Measurements from ENCODE around the gene SPRR3.
"Not testable (repeated sequence)": the region's sequence is repeated elsewhere in the genome, so short reads cannot be mapped to it uniquely, and the experiment has no call there.

The SPRR3 gene

DNA sequence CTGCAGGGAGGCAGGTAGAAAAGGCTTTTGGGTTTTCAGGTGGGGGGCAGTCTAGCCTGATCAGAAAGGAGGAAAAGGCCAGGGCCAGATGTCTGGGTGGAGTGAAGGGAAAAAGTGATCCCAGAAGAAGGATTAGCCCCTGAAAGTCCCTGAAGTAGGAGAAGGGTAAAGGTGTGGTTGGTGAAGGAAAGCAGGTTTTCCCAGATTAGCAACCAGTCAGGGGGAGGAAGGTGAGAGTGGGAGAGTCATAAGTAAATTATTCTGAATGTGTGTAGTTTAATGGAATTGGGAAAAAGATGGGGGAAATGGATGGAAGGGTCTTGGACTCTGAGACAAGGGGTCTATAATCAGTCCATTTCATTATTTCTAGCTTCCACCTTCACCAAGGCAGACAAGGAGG lies 18.3 kb upstream of the SPRR3 start:
- DNase-seq (ENCODE audit: low read depth in 2 of 2), result no peak

DNA sequence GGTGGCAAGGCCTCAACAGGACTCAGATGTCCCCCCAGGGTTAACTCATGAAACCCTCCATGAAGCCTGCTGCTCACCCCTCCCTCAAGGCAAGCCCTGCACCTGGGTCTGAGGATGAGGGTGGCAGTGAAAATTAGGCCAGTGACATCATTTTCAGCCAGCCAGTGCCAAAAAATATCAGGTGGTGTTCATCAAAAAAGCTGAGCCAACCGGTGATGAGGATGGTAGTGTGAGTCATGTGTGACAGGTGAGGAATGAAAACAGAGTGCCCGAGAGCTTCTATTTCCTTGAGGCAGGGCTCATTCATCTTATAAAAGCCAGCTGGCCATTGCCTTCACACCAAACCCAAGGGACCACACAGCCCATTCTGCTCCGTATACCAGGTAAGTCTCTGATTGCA lies 17.8 kb upstream of the SPRR3 start, which contains the start of gene SPRR1A:
Gene SPRR1A (plus strand): TSS at position 339 of the 400 bp plus-strand sequence. CDS start 1,150 bp downstream, outside the sequence.
- DNase-seq (ENCODE audit: low read depth in 2 of 2), result no peak

DNA sequence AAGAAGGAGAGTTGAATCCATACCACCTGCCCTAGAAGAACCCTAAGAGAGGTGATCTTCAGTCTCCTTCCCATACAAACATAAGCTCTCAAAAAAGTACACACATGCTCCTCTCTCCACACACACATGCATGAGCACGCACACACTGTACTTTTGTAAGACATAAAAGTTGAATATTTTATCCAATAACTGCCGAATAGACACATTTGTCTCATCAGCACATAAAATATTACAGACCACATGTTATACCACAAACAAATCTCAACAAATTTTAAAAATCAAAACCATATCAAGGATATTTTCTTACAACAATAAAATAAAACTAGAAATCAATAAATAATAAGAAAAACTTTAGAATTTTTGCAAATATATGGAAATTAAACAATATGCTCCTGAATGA lies 15.0 kb upstream of the SPRR3 start:
- DNase-seq (ENCODE audit: low read depth in 2 of 2), result no peak

- DNase-seq (ENCODE audit: low read depth in 2 of 2), result no peak
Observed at GRCh38 chr1:152993186-152993585, 8.4 kb upstream of the SPRR3 start.

DNA sequence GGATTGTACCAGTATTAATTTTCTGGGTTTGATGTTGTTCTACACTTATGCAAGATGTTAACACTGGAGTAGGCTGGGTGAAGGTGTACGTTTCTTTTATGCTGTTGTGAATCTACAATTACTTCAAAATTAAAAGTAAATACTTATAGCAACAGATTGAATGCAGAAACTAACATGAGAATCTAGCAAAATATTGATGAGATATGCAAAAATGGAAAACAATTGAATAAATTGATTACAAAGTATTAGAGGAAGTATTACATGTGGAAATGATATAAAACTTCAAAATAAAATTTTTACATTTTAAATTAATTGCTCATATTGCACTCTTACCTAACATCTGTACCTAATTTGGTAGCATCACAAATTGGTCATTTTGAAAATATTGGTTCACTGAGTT lies 5.7 kb upstream of the SPRR3 start:
- DNase-seq (ENCODE audit: low read depth in 2 of 2), result no peak

DNA sequence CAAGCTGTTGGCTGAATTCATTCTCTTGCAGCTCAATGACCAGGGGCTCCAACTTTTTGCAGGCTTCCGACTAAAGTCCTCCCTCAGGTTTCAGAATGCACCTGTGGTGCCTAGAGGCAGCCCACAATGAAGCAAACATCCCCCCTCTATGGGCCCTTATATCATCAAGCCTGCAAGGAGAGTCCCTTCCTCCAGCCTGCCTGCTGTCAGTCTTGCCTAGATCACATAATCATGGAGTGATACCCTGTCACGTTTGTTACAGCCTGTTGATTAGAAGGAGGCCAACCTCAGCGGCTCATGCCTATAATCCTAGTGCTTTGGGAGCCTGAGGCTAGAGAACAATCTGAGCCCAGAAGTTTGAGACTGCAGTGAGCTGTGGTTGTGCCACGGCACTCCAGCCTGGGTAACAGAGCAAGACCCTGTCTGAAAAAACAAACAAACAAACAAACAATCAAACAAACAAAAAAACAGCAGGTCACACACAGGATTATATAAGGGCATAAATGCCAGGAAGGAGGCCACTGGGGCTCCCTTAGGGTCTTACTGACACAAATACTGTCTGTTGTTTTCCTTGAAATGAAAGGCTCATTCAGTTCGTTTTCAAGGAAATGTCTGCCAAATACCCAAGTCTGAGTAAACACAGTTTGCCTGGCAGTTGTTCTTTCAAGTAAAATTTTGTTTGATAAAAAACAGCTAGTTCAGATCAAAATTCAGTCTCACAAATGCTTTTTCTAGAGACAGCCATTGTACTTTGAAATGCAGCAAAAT lies 4.7 kb upstream of the SPRR3 start:
- no peak for DNase-seq (ENCODE audit: low read depth in 2 of 2)

- no peak for DNase-seq (ENCODE audit: low read depth in 2 of 2)
Observed at GRCh38 chr1:152997901-152998300, 3.6 kb upstream of the SPRR3 start.

DNA sequence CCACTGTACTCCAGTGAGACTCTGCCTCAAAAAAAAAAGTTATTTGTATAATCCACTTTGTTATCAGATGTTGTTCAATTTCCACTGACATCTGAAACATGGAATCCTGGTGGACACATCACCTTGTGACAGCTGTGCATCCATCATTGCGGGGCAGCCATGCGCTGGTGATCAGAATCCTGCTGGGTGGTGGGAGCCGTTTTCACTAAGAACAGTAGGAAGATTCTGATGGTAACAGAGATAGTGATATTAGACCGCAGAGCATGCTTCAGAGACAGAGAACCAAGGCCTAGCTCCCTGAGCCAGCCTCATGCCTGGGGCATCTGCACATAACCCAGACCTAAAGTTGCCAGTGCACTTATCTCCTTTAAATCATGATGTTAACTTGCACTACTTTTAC lies 3.1 kb upstream of the SPRR3 start:
- DNase-seq (ENCODE audit: low read depth in 2 of 2), result no peak

- no peak for DNase-seq (ENCODE audit: low read depth in 2 of 2)
Observed at GRCh38 chr1:152999818-153000217, 1.7 kb upstream of the SPRR3 start.

GRCh38 chr1:153000294-153000693 lies 1.3 kb upstream of the SPRR3 start:
- DNase-seq (ENCODE audit: low read depth in 2 of 2), result no peak

DNA sequence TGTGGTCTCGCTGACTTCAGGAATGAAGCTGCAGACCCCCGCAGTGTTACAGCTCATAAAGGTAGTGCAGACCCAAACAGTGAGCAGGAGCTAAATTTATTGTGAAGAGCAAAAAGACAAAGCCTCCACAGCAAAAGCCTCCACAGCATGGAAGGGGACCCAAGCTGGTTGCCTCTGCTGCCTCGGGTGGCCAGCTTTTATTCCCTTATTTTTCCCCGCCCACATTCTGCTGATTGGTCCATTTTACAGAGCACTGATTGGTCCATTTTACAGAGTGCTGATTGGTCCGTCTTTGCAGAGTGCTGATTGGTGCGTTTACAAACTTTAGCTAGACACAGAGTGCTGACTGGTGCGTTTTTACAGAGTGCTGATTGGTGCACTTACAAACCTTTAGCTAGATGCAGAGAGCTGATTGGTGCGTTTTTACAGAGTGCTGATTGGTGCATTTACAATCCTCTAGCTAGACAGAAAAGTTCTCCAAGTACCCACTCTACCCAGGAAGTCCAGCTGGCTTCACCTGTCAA lies 9.7 kb downstream of the SPRR3 start:
- not testable (repeated sequence) for DNase-seq (ENCODE audit: low read depth in 2 of 2)

- not testable (repeated sequence) for DNase-seq (ENCODE audit: low read depth in 2 of 2)
Observed at GRCh38 chr1:153021829-153022228, 20.3 kb downstream of the SPRR3 start.

DNA sequence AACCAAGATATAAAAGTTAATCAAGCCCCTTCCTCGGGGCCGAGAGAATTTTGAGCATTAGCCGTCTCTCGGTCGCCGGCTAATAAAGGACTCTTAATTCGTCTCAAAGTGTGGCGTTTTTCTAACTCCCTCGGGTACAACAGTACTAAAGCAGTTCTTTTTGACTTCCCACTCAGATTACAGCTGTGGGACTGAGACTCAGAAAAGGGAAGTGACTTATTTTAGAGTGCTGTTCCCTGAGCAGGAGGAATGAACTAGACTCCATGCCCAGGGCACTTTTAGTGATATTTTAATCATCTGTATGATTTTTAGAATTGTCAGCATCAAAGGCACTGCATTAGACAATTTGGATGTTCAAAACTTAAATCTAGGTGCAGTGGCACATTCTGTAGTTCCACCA lies 20.8 kb downstream of the SPRR3 start:
- not testable (repeated sequence) for DNase-seq (ENCODE audit: low read depth in 2 of 2)

- no peak for DNase-seq (ENCODE audit: low read depth in 2 of 2)
Observed at GRCh38 chr1:153023109-153023508, 21.6 kb downstream of the SPRR3 start.

- no peak for DNase-seq (ENCODE audit: low read depth in 2 of 2)
Observed at GRCh38 chr1:153024413-153024812, 22.9 kb downstream of the SPRR3 start.

DNA sequence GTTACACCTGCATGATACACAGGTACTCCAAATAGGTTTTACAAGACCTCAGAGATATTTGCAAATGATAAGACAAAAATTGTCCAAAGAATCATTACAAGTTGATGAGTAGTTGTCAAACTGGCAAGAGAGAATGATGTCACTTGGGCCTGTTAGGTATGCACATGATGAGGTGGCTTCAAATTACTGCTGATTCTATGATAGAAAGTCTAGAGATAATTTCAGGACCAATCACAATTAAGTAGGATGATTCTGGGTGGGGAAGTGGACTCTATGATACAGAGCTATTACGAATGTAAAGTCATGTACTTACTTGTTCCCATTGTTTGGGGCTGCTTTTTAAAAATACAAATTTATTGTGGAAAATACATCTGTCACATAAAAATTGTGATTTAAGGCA lies 24.2 kb downstream of the SPRR3 start:
- DNase-seq (ENCODE audit: low read depth in 2 of 2), result no peak

DNA sequence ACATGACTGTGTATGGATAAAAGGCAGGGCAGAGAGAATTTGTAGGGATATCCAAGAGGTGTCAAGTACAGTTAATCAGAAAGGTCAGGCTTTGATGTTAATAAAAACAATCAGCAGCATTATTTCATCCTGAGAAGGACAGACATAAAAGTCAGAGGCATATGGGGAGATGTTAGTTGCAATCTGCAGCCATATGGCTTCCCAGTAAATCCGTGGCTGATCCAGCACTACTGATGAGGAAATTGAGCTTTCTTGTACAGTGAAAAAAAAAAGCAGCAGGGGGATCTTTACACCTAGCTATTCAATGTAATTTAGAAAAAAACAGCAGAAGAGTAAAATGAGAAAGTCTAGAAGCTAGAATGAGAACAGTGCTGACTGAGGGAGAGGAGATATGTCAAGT lies 27.2 kb downstream of the SPRR3 start:
- DNase-seq (ENCODE audit: low read depth in 2 of 2), result no peak

DNA sequence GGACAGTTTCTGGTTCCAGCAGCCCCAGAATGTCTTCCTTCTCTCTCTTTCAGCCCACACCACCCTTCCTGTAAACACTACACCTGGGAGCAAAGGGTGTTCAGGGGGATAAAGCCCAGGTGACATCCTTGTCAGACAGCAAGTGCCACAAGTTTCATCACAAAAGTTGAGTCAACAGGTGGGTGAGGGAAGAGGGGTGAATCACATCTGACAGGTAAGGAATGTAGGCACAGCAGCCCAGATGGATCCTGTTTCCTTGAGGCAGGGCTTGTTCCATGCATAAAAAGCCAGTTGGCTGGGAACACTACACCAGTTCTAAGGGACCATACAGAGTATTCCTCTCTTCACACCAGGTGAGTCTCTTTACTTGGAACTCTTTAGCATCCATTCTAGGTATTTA lies 29.3 kb downstream of the SPRR3 start, which contains the start of gene SPRR1B:
Gene SPRR1B (plus strand): TSS at position 309 of the 400 bp plus-strand sequence. CDS start 1,143 bp downstream, outside the sequence.
- DNase-seq (ENCODE audit: low read depth in 2 of 2), result no peak

DNA sequence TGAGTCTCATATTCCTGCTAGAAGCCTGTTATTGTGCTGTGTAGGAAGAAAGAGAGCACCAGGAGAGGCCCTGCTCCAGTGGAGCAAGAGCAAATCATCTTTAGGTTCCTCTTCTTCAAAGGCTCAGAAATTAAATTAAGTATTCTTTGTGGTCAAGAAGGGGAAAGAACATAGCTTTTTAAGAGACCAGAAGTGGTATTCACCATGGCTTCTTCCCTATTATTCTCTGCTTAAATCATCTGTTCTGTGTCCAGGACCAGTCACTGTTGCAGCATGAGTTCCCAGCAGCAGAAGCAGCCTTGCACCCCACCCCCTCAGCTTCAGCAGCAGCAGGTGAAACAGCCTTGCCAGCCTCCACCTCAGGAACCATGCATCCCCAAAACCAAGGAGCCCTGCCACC lies 30.5 kb downstream of the SPRR3 start:
- DNase-seq (ENCODE audit: low read depth in 2 of 2), result no peak

DNA sequence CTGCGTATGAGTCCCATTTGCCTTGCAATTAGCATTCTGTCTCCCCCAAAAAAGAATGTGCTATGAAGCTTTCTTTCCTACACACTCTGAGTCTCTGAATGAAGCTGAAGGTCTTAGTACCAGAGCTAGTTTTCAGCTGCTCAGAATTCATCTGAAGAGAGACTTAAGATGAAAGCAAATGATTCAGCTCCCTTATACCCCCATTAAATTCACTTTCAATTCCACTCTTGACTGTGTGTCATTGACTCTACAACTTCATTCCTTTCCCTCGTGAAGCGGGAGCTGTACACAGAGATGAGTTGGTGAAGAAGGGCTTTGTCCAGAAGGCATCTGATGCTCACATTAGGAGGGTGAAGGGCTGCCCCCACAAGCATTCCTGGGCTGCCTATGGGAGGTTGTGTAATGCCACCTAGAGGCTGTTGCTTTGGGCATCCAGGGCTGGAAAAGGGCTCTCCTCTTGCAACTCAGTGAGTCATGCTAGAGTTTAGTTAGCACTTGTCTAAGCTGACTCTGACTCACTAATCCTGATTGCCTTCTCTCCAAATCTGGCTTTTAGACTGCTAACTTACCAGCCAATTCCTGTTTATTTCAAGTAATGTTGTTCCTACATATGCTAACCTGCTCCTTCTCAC lies 31.2 kb downstream of the SPRR3 start:
- DNase-seq (ENCODE audit: low read depth in 2 of 2), result no peak

GRCh38 chr1:153035211-153035610 lies 33.7 kb downstream of the SPRR3 start:
- no peak for DNase-seq (ENCODE audit: low read depth in 2 of 2)

- DNase-seq (ENCODE audit: low read depth in 2 of 2), result no peak
Observed at GRCh38 chr1:153040950-153041631, 39.5 kb downstream of the SPRR3 start, which contains the start of gene SPRR2D. Gene SPRR2D (minus strand): TSS chr1:153041120. CDS start chr1:153040346, 774 bp downstream.

All from stimulated activated CD4-positive, alpha-beta T cell treated with anti-CD3 and anti-CD28 coated beads, Interleukin-1b, Interleukin-23, amount 100 ng/mL, for 1 hour (primary cell).